Tibial nerve (tissue), 4 donors: ENCODE data around the gene BMP7.

Experiments used
- EP300 ChIP-seq, 2 donors: sonication (generic); formaldehyde crosslinking; IDR thresholded peaks; one replicate each; pipeline ENCODE4 v1.6.1; 2017; ENCODE audit warnings: antibody characterized with exemption in 2 of 2, mild to moderate bottlenecking in 1 of 2
- POLR2A ChIP-seq, 2 donors: fragments of 450-650 bp; IDR thresholded peaks; one replicate each; pipeline ENCODE4 v1.6.1; 2017; ENCODE audit warnings: antibody characterized with exemption in 2 of 2, mild to moderate bottlenecking in 2 of 2, moderate library complexity in 2 of 2
- TF ChIP-seq, protein P1 (sequence below), 5 experiments: fragments of 200-600 bp in 3 of 5; fragments of 450-650 bp in 2 of 5; sonication (generic) in 3 of 5; IDR thresholded peaks; one replicate each; pipeline ENCODE4 v1.5.1; 2016 to 2019; ENCODE audit warnings: antibody characterized with exemption in 5 of 5, mild to moderate bottlenecking in 3 of 5, moderate library complexity in 2 of 5

DNA sequence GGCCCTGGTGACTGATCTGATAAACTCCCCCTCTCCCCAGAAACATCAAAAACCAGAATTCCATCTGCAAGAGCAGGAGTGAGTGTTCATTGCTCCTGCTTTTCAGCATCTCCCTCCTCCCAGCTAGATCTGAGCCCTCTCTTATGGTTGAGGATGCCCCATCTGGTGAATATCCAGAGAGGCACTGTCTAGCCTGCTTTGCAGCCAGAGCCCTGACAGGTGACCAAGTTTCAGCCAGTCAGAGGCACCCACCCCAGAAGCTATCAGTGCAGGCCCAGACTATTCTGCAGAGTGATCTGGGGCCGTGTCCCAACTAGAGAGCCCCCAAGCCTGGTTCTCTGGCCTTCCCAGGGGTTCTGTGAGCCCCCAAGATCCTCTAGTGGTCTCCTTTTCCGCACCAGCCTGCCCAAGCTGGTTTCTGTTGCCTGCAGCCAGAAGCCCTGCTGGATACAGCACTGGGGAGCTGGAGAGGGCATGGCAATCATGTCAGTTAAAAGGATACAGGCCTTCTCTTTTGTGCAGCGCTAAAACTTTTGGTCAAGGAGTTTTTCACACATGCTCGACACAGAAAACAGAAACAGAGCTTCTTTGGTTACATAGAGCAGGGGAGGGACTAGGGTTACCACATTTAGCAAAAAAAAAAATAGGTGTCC lies 6.6 kb upstream of the BMP7 start:
- TF ChIP-seq POLR2A (IDR thresholded peaks at IDR 0.05) (no peak), EP300 (IDR thresholded peaks at IDR 0.05) (no peak)
- TF ChIP-seq, protein P1, sequence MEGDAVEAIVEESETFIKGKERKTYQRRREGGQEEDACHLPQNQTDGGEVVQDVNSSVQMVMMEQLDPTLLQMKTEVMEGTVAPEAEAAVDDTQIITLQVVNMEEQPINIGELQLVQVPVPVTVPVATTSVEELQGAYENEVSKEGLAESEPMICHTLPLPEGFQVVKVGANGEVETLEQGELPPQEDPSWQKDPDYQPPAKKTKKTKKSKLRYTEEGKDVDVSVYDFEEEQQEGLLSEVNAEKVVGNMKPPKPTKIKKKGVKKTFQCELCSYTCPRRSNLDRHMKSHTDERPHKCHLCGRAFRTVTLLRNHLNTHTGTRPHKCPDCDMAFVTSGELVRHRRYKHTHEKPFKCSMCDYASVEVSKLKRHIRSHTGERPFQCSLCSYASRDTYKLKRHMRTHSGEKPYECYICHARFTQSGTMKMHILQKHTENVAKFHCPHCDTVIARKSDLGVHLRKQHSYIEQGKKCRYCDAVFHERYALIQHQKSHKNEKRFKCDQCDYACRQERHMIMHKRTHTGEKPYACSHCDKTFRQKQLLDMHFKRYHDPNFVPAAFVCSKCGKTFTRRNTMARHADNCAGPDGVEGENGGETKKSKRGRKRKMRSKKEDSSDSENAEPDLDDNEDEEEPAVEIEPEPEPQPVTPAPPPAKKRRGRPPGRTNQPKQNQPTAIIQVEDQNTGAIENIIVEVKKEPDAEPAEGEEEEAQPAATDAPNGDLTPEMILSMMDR (IDR thresholded peaks at IDR 0.05): no peak
